Measurements from ENCODE around the gene TEK. TPM values are rescaled to one million over a fixed set of nuclear protein-coding genes. Genes with fewer than 3 reads are reported as not detected.

The TEK gene
- total RNA-seq, 2 donors from 2014 or later, result 2.4 to 4.9 TPM

GRCh38 chr9:27151693-27152404, 42.8 kb downstream of the TEK start:
- no peak for DNase-seq
- no peaks in the 10 kb centered on the region for H3K9me3 Mint-ChIP-seq
- H3K4me3 ChIP-seq (ENCODE audit: low read length), result no peak overlapping the region
- no peaks in the 10 kb centered on the region for H3K27me3 ChIP-seq (ENCODE audit: control insufficient read depth, insufficient read depth, low read length, poor library complexity, severe bottlenecking)
- H3K4me1 ChIP-seq (ENCODE audit: control insufficient read depth, insufficient read depth, low read length), result no peaks in the 10 kb centered on the region
- WGBS, 2 experiments (ENCODE audit: insufficient coverage in 1 of 2, insufficient read length in 1 of 2), result 69 to 74% methylated on average over 6 to 8 of the region's 8 CpGs
- H3K27ac Mint-ChIP-seq, result no peak overlapping the region
- no peaks in the 10 kb centered on the region for H3K36me3 Mint-ChIP-seq (ENCODE audit: low read depth)
- TF ChIP-seq CTCF (conservative IDR thresholded peaks at IDR 0.05), result no peak
- no peak overlapping the region for H3K9ac ChIP-seq (ENCODE audit: extremely low read depth, low read length, poor library complexity, severe bottlenecking)
- no peaks in the 10 kb centered on the region for H3K9me3 ChIP-seq (ENCODE audit: control insufficient read depth, low read length)
- H3K4me3 Mint-ChIP-seq, result no peak overlapping the region
- no peaks in the 10 kb centered on the region for H3K4me1 Mint-ChIP-seq
- no peak overlapping the region for H3K27ac ChIP-seq (ENCODE audit: low read depth, low read length)
- H3K27me3 Mint-ChIP-seq (ENCODE audit: insufficient read depth), result no peaks in the 10 kb centered on the region
- H3K36me3 ChIP-seq (ENCODE audit: control insufficient read depth, insufficient read depth, low read length), result no peaks in the 10 kb centered on the region

GRCh38 chr9:27152405-27152718, 43.3 kb downstream of the TEK start:
- Mint-ChIP-seq H3K36me3 (ENCODE audit: low read depth) (no peaks in the 10 kb centered on the region), H3K9me3 (no peaks in the 10 kb centered on the region), H3K27me3 (ENCODE audit: insufficient read depth) (no peaks in the 10 kb centered on the region), H3K4me3 (no peak overlapping the region), H3K27ac (no peak overlapping the region), H3K4me1 (no peaks in the 10 kb centered on the region)
- no peaks in the 10 kb centered on the region for H3K36me3 ChIP-seq (ENCODE audit: control insufficient read depth, insufficient read depth, low read length)
- H3K9me3 ChIP-seq (ENCODE audit: control insufficient read depth, low read length), result no peaks in the 10 kb centered on the region
- H3K4me3 ChIP-seq (ENCODE audit: low read length), result no peak overlapping the region
- no peaks in the 10 kb centered on the region for H3K27me3 ChIP-seq (ENCODE audit: control insufficient read depth, insufficient read depth, low read length, poor library complexity, severe bottlenecking)
- WGBS, 2 experiments (ENCODE audit: insufficient coverage in 1 of 2, insufficient read length in 1 of 2), result no CpG with 5 or more reads among the region's 2 CpGs
- no peak for TF ChIP-seq CTCF (conservative IDR thresholded peaks at IDR 0.05)
- H3K4me1 ChIP-seq (ENCODE audit: control insufficient read depth, insufficient read depth, low read length), result no peaks in the 10 kb centered on the region
- no peak overlapping the region for H3K9ac ChIP-seq (ENCODE audit: extremely low read depth, low read length, poor library complexity, severe bottlenecking)
- no peak for DNase-seq
- no peak overlapping the region for H3K27ac ChIP-seq (ENCODE audit: low read depth, low read length)

- Mint-ChIP-seq H3K9me3 (no peaks in the 10 kb centered on the region), H3K4me3 (no peak overlapping the region), H3K36me3 (ENCODE audit: low read depth) (no peaks in the 10 kb centered on the region), H3K4me1 (no peaks in the 10 kb centered on the region), H3K27ac (no peak overlapping the region), H3K27me3 (ENCODE audit: insufficient read depth) (no peaks in the 10 kb centered on the region)
- DNase-seq, result no peak
- no peaks in the 10 kb centered on the region for H3K36me3 ChIP-seq (ENCODE audit: control insufficient read depth, insufficient read depth, low read length)
- H3K9me3 ChIP-seq (ENCODE audit: control insufficient read depth, low read length), result no peaks in the 10 kb centered on the region
- H3K27ac ChIP-seq (ENCODE audit: low read depth, low read length), result no peak overlapping the region
- no peak overlapping the region for H3K9ac ChIP-seq (ENCODE audit: extremely low read depth, low read length, poor library complexity, severe bottlenecking)
- H3K4me3 ChIP-seq (ENCODE audit: low read length), result no peak overlapping the region
- TF ChIP-seq CTCF (conservative IDR thresholded peaks at IDR 0.05), result no peak
- 91 to 95% methylated on average over 4 to 5 of the region's 5 CpGs for WGBS, 2 experiments (ENCODE audit: insufficient coverage in 1 of 2, insufficient read length in 1 of 2)
- no peaks in the 10 kb centered on the region for H3K4me1 ChIP-seq (ENCODE audit: control insufficient read depth, insufficient read depth, low read length)
- no peaks in the 10 kb centered on the region for H3K27me3 ChIP-seq (ENCODE audit: control insufficient read depth, insufficient read depth, low read length, poor library complexity, severe bottlenecking)
These were observed 45.9 kb downstream of the TEK start for GRCh38 chr9:27154908-27155307.
